GM12872 (cell line): Measurements from ENCODE around the gene RAB3C.

Experiments
- CTCF ChIP-seq: IDR thresholded peaks from 3 replicates; pipeline ENCODE4 v1.5.1; 2011; ENCODE audit warnings: low read depth, mild to moderate bottlenecking, low read length, moderate library complexity; ENCODE audit not compliant: insufficient read depth

The RAB3C gene

GRCh38 chr5:58828258-58828657, 245.4 kb downstream of the RAB3C start:
- no peak for TF ChIP-seq CTCF

GRCh38 chr5:58834242-58835225, 251.7 kb downstream of the RAB3C start:
- TF ChIP-seq CTCF: no peak

GRCh38 chr5:58836351-58836750, 253.5 kb downstream of the RAB3C start:
- no peak for TF ChIP-seq CTCF

GRCh38 chr5:58838729-58839128, 255.9 kb downstream of the RAB3C start:
- no peak for TF ChIP-seq CTCF

GRCh38 chr5:58842852-58843251, 260.0 kb downstream of the RAB3C start:
- TF ChIP-seq CTCF: no peak

GRCh38 chr5:58844395-58844794, 261.5 kb downstream of the RAB3C start:
- TF ChIP-seq CTCF: no peak

- TF ChIP-seq CTCF: no peak
Measured at GRCh38 chr5:58847041-58847440, 264.2 kb downstream of the RAB3C start.
